ENCODE measurements around the gene HOXC9. TPM values are rescaled to one million over a fixed set of nuclear protein-coding genes. Genes with fewer than 3 reads are reported as not detected.
A peak's percentile ranks its signal among the peaks of the same experiment; 100 is the strongest.

The HOXC9 gene
- total RNA-seq, 1 experiment from 2014 or later: 1.9 TPM

- Histone ChIP-seq H3K9me3 (no peaks in the 10 kb centered on the region), H3K27me3 (no peaks in the 10 kb centered on the region), H3K36me3 (peaks cover 18% of the 10 kb centered on the region), H3K4me3 (peak overlapping the region; percentile 29)
- DNase-seq: no peak
Measured at GRCh38 chr12:54022960-54023884, 23.3 kb downstream of the HOXC9 start.

- H3K36me3 ChIP-seq: peaks cover 26% of the 10 kb centered on the region
- no peaks in the 10 kb centered on the region for H3K27me3 ChIP-seq
- H3K4me3 ChIP-seq: peak overlapping the region; percentile 29
- DNase-seq: peak; percentile 45
- no peaks in the 10 kb centered on the region for H3K9me3 ChIP-seq
Measured at GRCh38 chr12:54024127-54024526, 24.2 kb downstream of the HOXC9 start.

GRCh38 chr12:54024581-54025305, 24.8 kb downstream of the HOXC9 start:
- Histone ChIP-seq H3K4me3 (peak overlapping the region; percentile 29), H3K27me3 (no peaks in the 10 kb centered on the region), H3K36me3 (peaks cover 27% of the 10 kb centered on the region), H3K9me3 (no peaks in the 10 kb centered on the region)
- DNase-seq: no peak

- Histone ChIP-seq H3K27me3 (no peaks in the 10 kb centered on the region), H3K9me3 (no peaks in the 10 kb centered on the region), H3K4me3 (peak overlapping the region; percentile 20), H3K36me3 (peaks cover 29% of the 10 kb centered on the region)
- DNase-seq: peak; percentile 40
Measured at GRCh38 chr12:54025499-54026405, 25.8 kb downstream of the HOXC9 start.

GRCh38 chr12:54026640-54027441, 26.9 kb downstream of the HOXC9 start:
- H3K4me3 ChIP-seq: no peak overlapping the region
- no peaks in the 10 kb centered on the region for H3K27me3 ChIP-seq
- peaks cover 33% of the 10 kb centered on the region for H3K36me3 ChIP-seq
- H3K9me3 ChIP-seq: no peaks in the 10 kb centered on the region
- DNase-seq: no peak

- H3K36me3 ChIP-seq: peaks cover 36% of the 10 kb centered on the region
- H3K9me3 ChIP-seq: no peaks in the 10 kb centered on the region
- H3K4me3 ChIP-seq: no peak overlapping the region
- DNase-seq: no peak
- H3K27me3 ChIP-seq: no peaks in the 10 kb centered on the region
Measured at GRCh38 chr12:54027442-54027786, 27.5 kb downstream of the HOXC9 start.

- no peak for DNase-seq
- no peak within 1 kb of the TSS for H3K4me3 ChIP-seq
- H3K27me3 ChIP-seq: no peaks in the 10 kb centered on the region
- H3K36me3 ChIP-seq: peaks cover 42% of the 10 kb centered on the region
- no peaks in the 10 kb centered on the region for H3K9me3 ChIP-seq
Measured at GRCh38 chr12:54028314-54029201, 28.6 kb downstream of the HOXC9 start, which contains the start of gene HOXC6. Gene HOXC6, plus strand, starts transcription at chr12:54028440. Its CDS starts 82 bp downstream, at chr12:54028522.

GRCh38 chr12:54029529-54030441, 29.8 kb downstream of the HOXC9 start:
- no peaks in the 10 kb centered on the region for H3K9me3 ChIP-seq
- peaks cover 46% of the 10 kb centered on the region for H3K36me3 ChIP-seq
- no peak overlapping the region for H3K4me3 ChIP-seq
- no peak for DNase-seq
- H3K27me3 ChIP-seq: no peaks in the 10 kb centered on the region

- no peaks in the 10 kb centered on the region for H3K9me3 ChIP-seq
- no peak overlapping the region for H3K4me3 ChIP-seq
- no peak for DNase-seq
- H3K27me3 ChIP-seq: no peaks in the 10 kb centered on the region
- H3K36me3 ChIP-seq: peaks cover 46% of the 10 kb centered on the region
Measured at GRCh38 chr12:54030442-54030801, 30.5 kb downstream of the HOXC9 start.

- DNase-seq: no peak
- H3K4me3 ChIP-seq: no peak overlapping the region
- no peaks in the 10 kb centered on the region for H3K27me3 ChIP-seq
- peaks cover 46% of the 10 kb centered on the region for H3K36me3 ChIP-seq
- H3K9me3 ChIP-seq: no peaks in the 10 kb centered on the region
Measured at GRCh38 chr12:54030889-54031471, 31.0 kb downstream of the HOXC9 start.

GRCh38 chr12:54031480-54031879, 31.5 kb downstream of the HOXC9 start:
- H3K9me3 ChIP-seq: no peaks in the 10 kb centered on the region
- no peaks in the 10 kb centered on the region for H3K27me3 ChIP-seq
- H3K36me3 ChIP-seq: peaks cover 46% of the 10 kb centered on the region
- no peak for DNase-seq
- H3K4me3 ChIP-seq: no peak overlapping the region

- Histone ChIP-seq H3K9me3 (no peaks in the 10 kb centered on the region), H3K27me3 (no peaks in the 10 kb centered on the region), H3K4me3 (no peak overlapping the region), H3K36me3 (peaks cover 46% of the 10 kb centered on the region)
- no peak for DNase-seq
Measured at GRCh38 chr12:54032086-54032619, 32.2 kb downstream of the HOXC9 start.

GRCh38 chr12:54032627-54033100, 32.7 kb downstream of the HOXC9 start, which contains the start of gene HOXC5:
Gene HOXC5, plus strand, starts transcription at chr12:54033050. Its CDS starts 73 bp downstream, at chr12:54033123.
- H3K36me3 ChIP-seq: peaks cover 50% of the 10 kb centered on the region
- H3K9me3 ChIP-seq: no peaks in the 10 kb centered on the region
- DNase-seq: peak; percentile 53
- H3K4me3 ChIP-seq: no peak within 1 kb of the TSS
- no peaks in the 10 kb centered on the region for H3K27me3 ChIP-seq
